HG02885 (cell line): ENCODE measurements around the gene FBXW9.
"Not testable (repeated sequence)": the region's sequence is repeated elsewhere in the genome, so short reads cannot be mapped to it uniquely, and the experiment has no call there.

Source experiments
- ATAC-seq: cut with Tn5 transposase; IDR thresholded peaks from one replicate; pipeline ENCODE4 v1.9.1; 2021; ENCODE audit warnings: mild to moderate bottlenecking; ENCODE audit not compliant: unreplicated experiment, poor library complexity

FBXW9 gene

DNA sequence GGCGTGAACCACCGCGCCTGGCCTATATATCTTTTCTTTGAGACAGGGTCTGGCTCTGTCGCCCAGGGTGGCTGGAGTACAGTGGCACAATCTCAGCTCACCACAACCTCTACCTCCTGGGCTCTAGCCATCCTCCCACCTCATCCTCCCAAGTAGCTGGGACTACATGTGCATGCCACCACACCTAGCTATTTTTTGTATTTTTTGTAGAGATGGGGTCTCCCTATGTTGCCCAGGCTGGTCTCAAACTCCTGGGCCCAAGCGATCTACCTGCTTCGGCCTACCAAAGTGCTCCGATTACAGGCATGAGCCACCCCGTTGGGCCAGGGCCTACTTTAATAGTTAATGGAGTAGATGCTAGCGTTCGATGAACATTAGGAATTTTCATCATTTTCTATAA, 23.9 kb upstream of the FBXW9 start:
- ATAC-seq = no peak

GRCh38 chr19:12715929-12716328, 19.5 kb upstream of the FBXW9 start:
- no peak for ATAC-seq

DNA sequence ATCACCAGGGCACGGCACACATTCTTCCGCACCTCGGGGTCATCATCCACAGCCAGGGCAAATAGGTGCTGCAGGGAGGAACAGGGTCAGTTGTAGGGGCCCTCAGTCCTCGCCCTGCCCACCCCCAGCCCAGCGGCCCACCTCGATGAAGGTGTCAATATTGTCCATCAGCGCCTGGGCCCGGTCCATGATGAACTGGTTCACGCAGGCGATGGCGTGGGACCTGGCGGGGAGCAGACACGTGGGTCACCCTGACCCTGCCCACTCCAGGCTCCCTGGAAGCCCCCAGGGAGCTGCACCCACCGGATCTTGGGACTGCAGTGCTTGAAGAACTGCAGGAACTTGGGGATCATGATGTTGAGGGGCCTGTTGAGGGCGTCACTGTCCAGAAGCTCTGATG, 18.7 kb upstream of the FBXW9 start:
- no peak for ATAC-seq

DNA sequence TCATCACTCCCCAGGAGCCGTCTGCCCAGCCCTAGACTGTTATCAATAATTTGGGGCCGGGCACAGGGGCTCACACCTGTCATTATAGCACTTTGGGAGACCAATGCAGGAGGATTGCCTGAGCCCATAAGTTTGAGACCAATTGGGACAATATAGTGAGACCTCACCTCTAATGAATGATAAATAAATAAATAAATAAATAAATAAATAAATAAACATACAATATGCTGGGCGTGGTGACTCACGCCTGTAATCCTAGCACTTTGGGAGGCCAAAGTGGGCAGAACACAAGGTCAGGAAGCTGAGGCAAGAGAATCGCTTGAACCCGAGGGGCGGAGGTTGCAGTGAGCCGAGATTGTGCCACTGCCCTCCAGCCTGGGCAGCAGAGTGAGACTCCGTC, 16.9 kb upstream of the FBXW9 start:
- not testable (repeated sequence) for ATAC-seq

- ATAC-seq = not testable (repeated sequence)
These were observed 15.6 kb upstream of the FBXW9 start for GRCh38 chr19:12712077-12712476.

DNA sequence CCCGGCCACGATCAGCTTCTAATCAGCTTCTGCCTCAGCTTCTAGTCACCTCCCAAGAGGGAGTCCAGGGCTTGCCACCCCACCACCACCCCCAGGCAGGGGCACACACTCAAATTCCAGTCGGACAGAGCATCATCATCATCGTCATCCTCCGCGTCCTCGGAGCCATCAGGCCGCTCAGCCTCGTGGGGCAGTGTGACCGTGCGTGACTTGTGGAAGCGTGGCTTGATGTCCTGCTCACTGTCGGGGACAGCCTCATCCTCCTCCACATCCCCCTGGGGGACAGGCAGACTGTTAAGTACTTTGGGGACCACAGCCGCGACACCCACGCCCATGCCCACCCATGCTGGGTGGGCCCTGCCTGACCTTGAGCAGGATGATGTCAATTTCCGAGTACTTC, 14.8 kb upstream of the FBXW9 start:
- ATAC-seq = no peak

GRCh38 chr19:12708641-12709040, 12.2 kb upstream of the FBXW9 start:
- ATAC-seq = no peak

DNA sequence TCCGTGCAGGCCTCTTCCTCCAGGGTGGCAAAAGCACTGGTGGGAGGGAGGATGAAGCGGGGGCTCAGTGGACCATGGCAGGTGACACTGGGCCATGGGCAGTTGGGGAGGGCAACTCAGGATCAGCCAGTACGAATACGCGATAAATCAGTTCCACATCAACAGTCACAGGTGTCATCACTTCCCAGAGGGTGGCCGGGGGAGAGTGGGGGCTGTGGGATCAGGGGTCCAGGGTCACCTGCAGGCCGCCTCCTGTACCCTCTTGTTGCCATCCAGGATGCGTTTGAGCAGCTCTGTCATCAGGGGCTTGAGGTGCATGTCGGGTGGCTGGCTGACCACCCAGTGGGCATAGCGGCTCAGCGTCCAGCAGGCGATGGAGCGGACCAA, 9.9 kb upstream of the FBXW9 start:
- no peak for ATAC-seq

- no peak for ATAC-seq
These were observed 9.4 kb upstream of the FBXW9 start for GRCh38 chr19:12705654-12706331.

DNA sequence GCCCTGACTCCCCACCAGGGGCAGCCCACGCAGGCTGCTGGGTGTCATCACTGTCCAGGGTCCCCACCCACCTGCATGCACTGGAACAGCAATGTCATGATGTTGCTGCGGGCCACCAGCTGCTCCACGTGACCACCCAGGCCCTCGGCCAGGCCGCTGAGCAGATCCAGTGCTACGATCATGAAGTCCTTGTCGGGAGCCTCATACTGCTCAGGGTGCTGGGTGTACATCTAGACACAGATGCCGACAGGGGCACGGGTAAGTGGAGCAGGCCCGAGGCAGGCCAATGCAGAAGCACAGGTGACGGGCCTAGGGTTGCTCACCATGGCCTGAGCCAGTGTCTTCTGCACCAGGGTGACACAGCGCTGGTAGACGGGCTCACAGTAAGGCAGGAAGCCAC, 8.7 kb upstream of the FBXW9 start:
- no peak for ATAC-seq

DNA sequence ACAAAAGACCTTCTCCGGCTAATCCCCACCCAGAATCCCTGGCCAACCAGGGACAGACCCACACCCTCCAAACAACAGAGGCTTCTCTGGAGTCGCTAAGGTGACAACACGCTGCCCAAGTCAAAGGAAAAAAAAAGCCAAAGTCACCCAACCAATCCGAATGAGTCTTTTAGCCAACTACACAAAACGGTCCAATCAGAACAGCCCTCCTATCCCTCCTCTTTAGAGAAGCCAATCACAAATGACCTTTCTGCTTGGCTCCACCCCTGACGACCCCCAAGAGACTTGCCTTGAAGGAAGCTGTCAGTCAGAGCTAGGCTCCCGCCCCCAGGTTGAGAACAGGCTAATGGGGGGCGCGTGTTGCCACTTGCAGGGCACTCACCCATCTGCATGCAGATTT, 6.6 kb upstream of the FBXW9 start:
- ATAC-seq = no peak

DNA sequence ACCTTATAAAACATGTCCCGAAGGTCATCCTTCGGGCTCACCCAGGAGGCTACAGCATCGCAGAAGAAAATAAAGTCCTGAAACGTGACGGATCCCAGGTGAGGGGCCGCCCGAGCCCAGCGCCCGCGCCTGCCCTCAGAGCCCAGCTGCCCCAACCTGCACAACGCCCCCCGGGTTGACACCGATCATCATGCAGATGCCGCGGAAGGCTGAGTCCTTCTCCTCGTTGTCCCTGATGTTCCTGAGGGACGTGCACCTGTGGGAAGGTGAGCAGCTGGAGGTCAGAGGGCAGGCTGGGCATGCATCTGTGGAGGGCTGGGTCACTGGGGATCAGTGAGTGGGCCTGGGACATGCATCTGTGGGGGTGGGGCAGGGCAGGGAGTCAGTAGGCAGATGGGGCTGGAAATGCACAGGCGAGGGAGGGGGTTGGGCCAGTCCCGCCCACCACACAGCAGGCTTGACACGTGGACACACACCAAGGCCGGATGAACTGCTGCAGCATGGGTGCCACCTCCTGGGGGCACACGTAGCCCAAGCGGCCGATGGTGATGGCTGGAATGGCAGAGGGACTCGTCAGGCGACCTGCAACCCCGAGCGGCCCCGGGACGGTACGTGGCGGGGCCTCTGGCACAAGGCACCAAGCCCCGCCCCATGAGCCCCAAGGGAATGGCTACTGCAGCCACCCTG, 5.3 kb upstream of the FBXW9 start:
- ATAC-seq = no peak

GRCh38 chr19:12698138-12698537, 1.7 kb upstream of the FBXW9 start:
- ATAC-seq = no peak

GRCh38 chr19:12697425-12697824, 994 bp upstream of the FBXW9 start:
- ATAC-seq = not testable (repeated sequence)

- peak; percentile 35 for ATAC-seq
These were observed 450 bp downstream of the FBXW9 start for GRCh38 chr19:12695997-12696365.

DNA sequence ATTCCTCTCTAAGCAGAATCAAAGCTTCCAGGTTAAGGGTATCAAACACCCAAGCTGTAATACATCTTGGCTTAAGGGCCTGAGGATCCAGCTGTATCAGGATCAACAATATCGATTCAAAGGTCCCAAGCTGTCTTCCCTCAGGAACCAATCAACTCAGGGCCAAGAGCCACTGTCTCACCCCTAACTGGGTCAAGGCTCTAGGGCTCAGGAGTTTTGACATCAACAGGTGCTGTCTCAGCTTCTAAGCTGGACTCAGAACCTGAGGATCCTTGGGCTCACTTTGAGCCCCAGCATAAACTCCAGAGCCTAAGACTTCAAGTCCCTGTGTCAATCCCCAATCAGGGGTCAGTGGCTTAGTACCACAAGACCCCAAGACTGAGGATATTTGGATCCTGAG, 917 bp downstream of the FBXW9 start:
- no peak for ATAC-seq

DNA sequence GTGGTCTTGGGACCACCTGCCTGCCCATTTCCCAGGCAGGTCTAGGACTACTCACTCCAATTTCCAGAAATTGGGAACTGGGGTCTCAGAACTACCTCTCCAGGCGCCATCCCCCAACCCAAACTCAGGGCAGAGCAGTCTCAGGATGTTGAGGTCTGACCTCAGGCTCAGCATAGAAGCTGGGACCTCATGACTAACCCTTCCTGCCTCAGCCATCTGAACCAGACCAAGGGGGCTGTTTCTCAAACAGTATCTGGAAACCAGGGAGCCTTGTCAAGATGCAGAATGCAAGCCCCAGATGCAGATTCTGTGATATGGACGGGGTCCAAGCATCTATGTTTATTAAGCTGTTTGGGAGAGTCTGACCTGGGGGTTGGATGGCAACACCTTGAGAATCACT, 1.3 kb downstream of the FBXW9 start:
- ATAC-seq = no peak

DNA sequence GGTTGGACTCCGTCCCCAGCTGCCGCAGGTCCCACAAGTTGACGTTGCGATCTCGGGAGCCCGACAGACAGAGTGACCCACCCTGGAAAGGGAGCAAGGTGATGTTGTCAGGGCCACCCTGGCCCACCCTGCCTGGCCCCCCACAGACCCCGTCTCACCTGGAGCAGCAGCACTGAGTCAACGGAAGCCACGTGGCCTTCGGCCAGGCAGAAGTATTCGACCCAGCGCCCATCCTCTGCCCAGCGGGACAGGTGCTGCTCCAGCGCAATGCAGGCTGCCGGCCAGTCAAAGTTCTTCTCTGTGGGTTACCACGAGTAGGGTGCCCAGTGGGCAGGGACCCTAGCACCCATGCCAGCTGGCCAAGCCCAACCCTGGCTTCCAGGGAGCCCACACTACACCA, 1.8 kb downstream of the FBXW9 start:
- no peak for ATAC-seq

- no peak for ATAC-seq
These were observed 3.5 kb downstream of the FBXW9 start for GRCh38 chr19:12692960-12693359.

- ATAC-seq = no peak
These were observed 6.7 kb downstream of the FBXW9 start for GRCh38 chr19:12689581-12690216.

DNA sequence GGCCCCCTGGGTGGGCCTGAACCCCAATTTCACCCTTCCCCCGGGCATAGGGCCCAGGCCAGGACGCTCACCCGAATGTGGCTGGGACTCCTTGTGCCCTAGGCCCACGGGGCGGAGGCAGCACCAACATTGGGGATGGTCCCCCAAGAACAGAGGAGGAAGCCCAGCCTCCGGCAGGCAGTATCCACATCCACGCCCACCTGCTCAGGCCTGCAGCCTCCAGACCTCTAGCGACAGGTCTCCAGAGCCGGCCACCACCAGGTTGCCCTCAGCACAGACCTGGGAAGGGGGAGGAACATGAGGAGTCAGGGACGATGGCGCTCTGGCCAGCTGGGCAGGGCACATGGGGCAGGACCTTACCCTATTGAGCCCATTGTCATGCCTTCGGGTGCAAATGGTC, 7.4 kb downstream of the FBXW9 start:
- no peak for ATAC-seq
